Astrocyte (in vitro differentiated cells and primary cell): ENCODE results near the gene SERPINB6.

ENCODE experiments used
- CTCF ChIP-seq: IDR thresholded peaks from 2 replicates; pipeline ENCODE4 v1.5.1; 2011; ENCODE audit warnings: low read depth, mild to moderate bottlenecking, inconsistent platforms, low read length, moderate library complexity; ENCODE audit not compliant: insufficient read depth
- EZH2 ChIP-seq: IDR thresholded peaks from 2 replicates; pipeline ENCODE4 v1.6.1; 2012; ENCODE audit warnings: mild to moderate bottlenecking, low read length, inconsistent platforms; ENCODE audit not compliant: insufficient read depth

- TF ChIP-seq CTCF = no peak
- no peak for TF ChIP-seq EZH2
Observed at GRCh38 chr6:2988094-2988425, 16.7 kb upstream of the SERPINB6 start.
